Measurements from ENCODE around the gene GTF3C6. TPM values are rescaled to one million over a fixed set of nuclear protein-coding genes. Genes with fewer than 3 reads are reported as not detected.

The GTF3C6 gene
- total and polyA plus RNA-seq, 2 of the 13 experiments (the other 11 are each of a cell fraction or from before 2014, with no cell fraction given): 21.6 to 160 TPM

- peak; percentile 22; the same call in 1 of the 2 replicates for TF ChIP-seq CREM (IDR thresholded peaks at IDR 0.05)
- no peak for TF ChIP-seq CREM (CRISPR knock-in tag; IDR thresholded peaks at IDR 0.05)
- TF ChIP-seq RAD21 (CRISPR knock-in tag; IDR thresholded peaks at IDR 0.05): peak; percentile 45; the same call in 1 of the 2 replicates
- TF ChIP-seq ZNF672 (CRISPR knock-in tag; IDR thresholded peaks at IDR 0.05): 0 out of 2 replicates have a peak, but pooled peaks have one; percentile 1
- peak; percentile 66 for TF ChIP-seq HDAC2 (CRISPR knock-in tag; IDR thresholded peaks at IDR 0.05)
- no peak for TF ChIP-seq ZNF260 (CRISPR knock-in tag; IDR thresholded peaks at IDR 0.05; ENCODE audit: borderline replicate concordance, low read depth)
- TF ChIP-seq ZBTB39 (CRISPR knock-in tag; IDR thresholded peaks at IDR 0.05): peak; percentile 72; the same call in 1 of the 2 replicates
- TF ChIP-seq TMF1 (CRISPR knock-in tag; IDR thresholded peaks at IDR 0.05; ENCODE audit: low read depth): peak; percentile 96
- TF ChIP-seq ZNF576 (CRISPR knock-in tag; IDR thresholded peaks at IDR 0.05): no peak
- peak; percentile 64; the same call in 1 of the 2 replicates for TF ChIP-seq ZNF3 (CRISPR knock-in tag; IDR thresholded peaks at IDR 0.05)
- 0 out of 2 replicates have a peak, but pooled peaks have one; percentile 74 for TF ChIP-seq ZNF276 (CRISPR knock-in tag; IDR thresholded peaks at IDR 0.05; ENCODE audit: low read depth)
- TF ChIP-seq ZNF225 (CRISPR knock-in tag; IDR thresholded peaks at IDR 0.05): no peak; the same call in 1 of the 2 replicates
- TF ChIP-seq ZNF678 (CRISPR knock-in tag; IDR thresholded peaks at IDR 0.05): peak; percentile 71
- peak; percentile 99 for TF ChIP-seq BRD4 (CRISPR knock-in tag; IDR thresholded peaks at IDR 0.05)
- TF ChIP-seq TCF12 (IDR thresholded peaks at IDR 0.05): no peak
- 0 out of 2 replicates have a peak, but pooled peaks have one; percentile 49 for TF ChIP-seq TCF12 (CRISPR knock-in tag; IDR thresholded peaks at IDR 0.05)
- no peak for TF ChIP-seq ZFP37 (CRISPR knock-in tag; IDR thresholded peaks at IDR 0.05; ENCODE audit: borderline replicate concordance)
- no peak for TF ChIP-seq CREBL2 (CRISPR knock-in tag; IDR thresholded peaks at IDR 0.05; ENCODE audit: borderline replicate concordance)
- TF ChIP-seq HOXD1 (CRISPR knock-in tag; IDR thresholded peaks at IDR 0.05): peak; percentile 70
- no peak for TF ChIP-seq CEBPB (IDR thresholded peaks at IDR 0.05; ENCODE audit: borderline replicate concordance, low read depth, low read length)
- peak; percentile 75; the same call in 1 of the 2 replicates for TF ChIP-seq E2F1 (CRISPR knock-in tag; IDR thresholded peaks at IDR 0.05)
- peak; percentile 58; the same call in 1 of the 2 replicates for TF ChIP-seq RFXAP (CRISPR knock-in tag; IDR thresholded peaks at IDR 0.05; ENCODE audit: borderline replicate concordance)
- no peak; the same call in none of the 2 replicates for TF ChIP-seq ZNF205 (CRISPR knock-in tag; IDR thresholded peaks at IDR 0.05)
- peak; percentile 80; the same call in 1 of the 2 replicates for TF ChIP-seq MIXL1 (CRISPR knock-in tag; IDR thresholded peaks at IDR 0.05)
- no peak for TF ChIP-seq FOXK2 (IDR thresholded peaks at IDR 0.05)
- TF ChIP-seq ZNF607 (CRISPR knock-in tag; IDR thresholded peaks at IDR 0.05; ENCODE audit: borderline replicate concordance): peak; percentile 77; the same call in 1 of the 2 replicates
Observed at GRCh38 chr6:110958329-110959192, at the start of gene GTF3C6 (continued).
